ENCODE measurements around the gene ODAD2.

ODAD2 gene

DNA sequence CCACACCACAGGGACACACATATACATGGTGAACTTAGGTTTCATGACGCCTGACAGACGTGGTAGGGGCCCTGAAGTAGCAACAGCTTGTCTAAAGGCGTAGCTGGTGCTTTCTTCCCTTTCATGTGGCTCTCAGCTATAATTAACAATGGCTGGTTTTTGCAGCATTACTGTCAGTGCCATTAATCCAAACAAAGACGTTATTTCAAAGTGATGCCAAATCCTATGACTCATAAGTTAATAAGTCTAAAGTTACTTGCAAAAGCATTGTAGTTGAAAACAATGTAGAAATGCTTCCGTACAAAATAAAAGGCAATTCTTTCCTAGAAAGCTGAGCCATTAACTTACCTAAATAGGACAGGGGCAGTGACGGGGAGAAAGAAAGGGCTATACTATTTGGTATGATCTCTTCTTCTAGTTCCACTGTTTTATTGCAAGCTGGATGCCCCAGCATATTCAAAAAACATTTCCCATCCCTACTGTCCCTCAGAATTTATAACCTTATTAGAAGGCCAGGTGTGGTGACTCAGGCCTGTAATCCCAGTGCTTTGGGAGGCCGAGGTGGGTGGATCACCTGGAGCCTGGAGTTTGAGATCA lies 105.4 kb downstream of the ODAD2 start:
- DNase-seq (ENCODE audit: low spot score): no peak
- TF ChIP-seq, protein P1, sequence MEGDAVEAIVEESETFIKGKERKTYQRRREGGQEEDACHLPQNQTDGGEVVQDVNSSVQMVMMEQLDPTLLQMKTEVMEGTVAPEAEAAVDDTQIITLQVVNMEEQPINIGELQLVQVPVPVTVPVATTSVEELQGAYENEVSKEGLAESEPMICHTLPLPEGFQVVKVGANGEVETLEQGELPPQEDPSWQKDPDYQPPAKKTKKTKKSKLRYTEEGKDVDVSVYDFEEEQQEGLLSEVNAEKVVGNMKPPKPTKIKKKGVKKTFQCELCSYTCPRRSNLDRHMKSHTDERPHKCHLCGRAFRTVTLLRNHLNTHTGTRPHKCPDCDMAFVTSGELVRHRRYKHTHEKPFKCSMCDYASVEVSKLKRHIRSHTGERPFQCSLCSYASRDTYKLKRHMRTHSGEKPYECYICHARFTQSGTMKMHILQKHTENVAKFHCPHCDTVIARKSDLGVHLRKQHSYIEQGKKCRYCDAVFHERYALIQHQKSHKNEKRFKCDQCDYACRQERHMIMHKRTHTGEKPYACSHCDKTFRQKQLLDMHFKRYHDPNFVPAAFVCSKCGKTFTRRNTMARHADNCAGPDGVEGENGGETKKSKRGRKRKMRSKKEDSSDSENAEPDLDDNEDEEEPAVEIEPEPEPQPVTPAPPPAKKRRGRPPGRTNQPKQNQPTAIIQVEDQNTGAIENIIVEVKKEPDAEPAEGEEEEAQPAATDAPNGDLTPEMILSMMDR (IDR thresholded peaks at IDR 0.05): no peak
- Histone ChIP-seq H3K4me3 (no peak overlapping the region), H3K27ac (no peak overlapping the region)

DNA sequence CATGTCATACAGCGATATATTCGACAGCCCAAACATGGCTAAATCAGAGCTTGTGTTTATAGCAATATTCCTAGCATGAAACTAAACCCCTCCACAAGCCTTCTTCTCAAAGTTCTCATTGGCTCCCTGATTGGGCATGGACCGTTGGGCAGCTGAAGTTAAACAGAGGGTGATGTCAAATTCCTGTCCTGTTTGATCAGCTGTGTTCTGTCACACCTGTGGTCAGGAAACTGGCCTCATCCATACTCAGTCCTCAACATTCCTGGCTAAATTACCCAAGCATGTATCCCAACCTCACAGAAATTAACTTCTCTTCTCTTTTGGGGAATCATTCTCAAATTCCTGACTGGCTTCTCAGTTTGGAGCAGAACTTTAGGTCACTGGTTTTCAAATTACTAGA lies 107.9 kb downstream of the ODAD2 start:
- DNase-seq (ENCODE audit: low spot score): no peak
- H3K4me3 ChIP-seq: no peak overlapping the region
- no peak overlapping the region for H3K27ac ChIP-seq
- TF ChIP-seq, protein P1 (IDR thresholded peaks at IDR 0.05): no peak

- Histone ChIP-seq H3K4me3 (no peak overlapping the region), H3K27ac (no peak overlapping the region)
- TF ChIP-seq, protein P1 (IDR thresholded peaks at IDR 0.05): no peak
- DNase-seq (ENCODE audit: low spot score): no peak
Measured at GRCh38 chr10:27889518-27889917, 109.4 kb downstream of the ODAD2 start.

DNA sequence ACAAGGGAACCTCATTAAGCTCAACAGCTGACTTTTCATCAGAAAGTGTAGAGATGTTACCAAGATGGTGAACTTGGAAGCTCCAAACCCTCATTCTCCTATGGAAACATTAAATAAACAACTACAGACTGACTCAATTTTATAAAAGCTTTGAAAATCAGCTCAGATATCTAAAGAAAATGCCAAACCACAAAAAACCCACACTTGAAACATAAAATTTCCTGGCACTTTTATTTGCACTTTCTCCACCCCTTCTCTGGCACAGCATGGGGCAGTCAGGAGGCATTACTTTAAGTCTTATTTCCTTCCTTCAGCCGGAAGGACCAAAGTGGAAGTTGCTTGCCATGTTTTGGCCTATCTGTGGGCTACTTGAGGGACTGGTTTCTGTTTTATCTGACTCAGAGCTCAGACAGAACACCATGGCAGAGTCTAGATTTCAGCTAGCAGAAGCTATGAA lies 114.7 kb downstream of the ODAD2 start:
- Histone ChIP-seq H3K27ac (no peak overlapping the region), H3K4me3 (no peak overlapping the region)
- DNase-seq (ENCODE audit: low spot score): no peak
- TF ChIP-seq, protein P1 (IDR thresholded peaks at IDR 0.05): no peak

GRCh38 chr10:27878281-27878680 lies 120.6 kb downstream of the ODAD2 start:
- H3K4me3 ChIP-seq: no peak overlapping the region

DNA sequence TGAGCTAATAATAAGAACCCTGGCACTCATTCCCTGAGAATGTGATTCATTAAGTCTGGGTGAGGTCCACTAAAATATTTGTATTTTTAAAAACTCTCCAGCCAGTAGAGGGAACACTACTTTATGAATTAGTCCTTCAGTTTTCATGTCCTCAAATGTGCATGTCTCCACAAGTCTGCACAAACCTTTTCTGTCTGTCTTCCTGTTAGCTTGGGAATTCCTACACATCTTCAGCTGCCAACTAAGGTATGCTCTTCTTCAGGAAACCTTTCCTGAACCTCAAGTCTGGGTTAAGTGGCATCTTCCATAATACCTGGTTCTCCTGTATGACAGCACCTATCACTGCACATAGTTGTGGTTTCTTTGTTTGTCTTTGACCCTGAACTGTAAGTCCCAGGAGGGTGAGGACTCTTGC lies 133.7 kb downstream of the ODAD2 start:
- no peak for DNase-seq (ENCODE audit: low spot score)
- H3K4me3 ChIP-seq: no peak overlapping the region
- TF ChIP-seq, protein P1 (IDR thresholded peaks at IDR 0.05): no peak
- H3K27ac ChIP-seq: no peak overlapping the region

More at GRCh38 chr10:27878281-27878680, 120.6 kb downstream of the ODAD2 start:
- TF ChIP-seq, protein P1 (IDR thresholded peaks at IDR 0.05): no peak
- DNase-seq (ENCODE audit: low spot score): no peak
- no peak overlapping the region for H3K27ac ChIP-seq

DNA sequence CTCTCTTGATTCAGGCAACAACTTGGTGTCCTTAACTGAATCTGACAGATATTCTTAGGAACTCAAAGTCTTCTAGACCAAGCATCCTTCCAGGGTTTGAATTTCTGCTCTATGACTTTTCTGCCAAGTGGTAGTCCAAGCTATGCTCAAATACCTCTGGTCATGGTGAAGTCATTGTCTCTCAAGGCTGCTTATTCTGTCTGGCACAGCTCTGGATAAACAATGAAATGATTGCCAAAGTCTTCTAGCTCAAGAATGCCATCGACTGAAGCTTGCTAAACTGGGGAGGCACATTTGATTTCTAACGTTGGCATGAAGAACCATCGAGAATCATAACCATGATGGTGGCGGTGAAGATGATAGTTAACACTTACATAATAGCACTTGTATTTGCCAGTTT lies 137.1 kb downstream of the ODAD2 start:
- Histone ChIP-seq H3K27ac (no peak overlapping the region), H3K4me3 (no peak overlapping the region)
- DNase-seq (ENCODE audit: low spot score): no peak
- TF ChIP-seq, protein P1 (IDR thresholded peaks at IDR 0.05): no peak

All from coronary artery (tissue), 2 donors.